Activated CD4-positive, alpha-beta T cell treated with anti-CD3 and anti-CD28 coated beads, Interleukin-2, amount 10 ng/mL, durations not matched to agents 7 days and 5 days (primary cell): Measurements from ENCODE around the gene FGF10. TPM values are rescaled to one million over a fixed set of nuclear protein-coding genes. Genes with fewer than 3 reads are reported as not detected.

Experiments used
- CTCF ChIA-PET: fragments of 350-600 bp; sonication (Branson Sonifier 250); formaldehyde crosslinking; loops from one replicate; lab custom pipeline; 2021; ENCODE audit warnings: antibody characterized with exemption; lab: Charles Lee
- POLR2A ChIA-PET: fragments of 350-600 bp; sonication (Branson Sonifier 250); formaldehyde crosslinking; loops from one replicate; lab custom pipeline; 2021; ENCODE audit warnings: antibody characterized with exemption; lab: Charles Lee
- DNase-seq: peaks from one replicate; pipeline ENCODE4 v3.0.0-alpha.2; 2020
- H3K27ac Mint-ChIP-seq: one replicate; pipeline ENCODE4 v1.8.0; 2021; ENCODE audit warnings: mild to moderate bottlenecking, moderate library complexity, mixed read lengths
- H3K27me3 Mint-ChIP-seq: one replicate; pipeline ENCODE4 v1.8.0; 2021; ENCODE audit warnings: mixed read lengths
- H3K36me3 Mint-ChIP-seq: one replicate; pipeline ENCODE4 v1.8.0; 2021; ENCODE audit warnings: low read depth, mixed read lengths
- H3K4me1 Mint-ChIP-seq: one replicate; pipeline ENCODE4 v1.8.0; 2021; ENCODE audit warnings: mixed read lengths
- H3K4me3 Mint-ChIP-seq: one replicate; pipeline ENCODE4 v1.8.0; 2021; ENCODE audit warnings: mild to moderate bottlenecking, moderate library complexity, mixed read lengths
- H3K9me3 Mint-ChIP-seq: one replicate; pipeline ENCODE4 v1.8.0; 2021; ENCODE audit warnings: mixed read lengths
- total RNA-seq, 2 experiments: library from RNA; stranded (reverse); gene quantifications; one replicate each; pipeline ENCODE4 v1.2.3, GENCODE V29; 2021

The FGF10 gene
- total RNA-seq, 2 experiments from 2014 or later, result not detected

GRCh38 chr5:44275329-44275728 lies 113.9 kb downstream of the FGF10 start:
- Mint-ChIP-seq H3K9me3 (no peaks in the 10 kb centered on the region), H3K27ac (no peak overlapping the region), H3K36me3 (no peaks in the 10 kb centered on the region), H3K4me3 (no peak overlapping the region), H3K27me3 (no peaks in the 10 kb centered on the region), H3K4me1 (no peaks in the 10 kb centered on the region)
- DNase-seq, result no peak
- CTCF ChIA-PET, result no interaction called here
- POLR2A ChIA-PET, result no interaction called here

GRCh38 chr5:44267909-44268308 lies 121.3 kb downstream of the FGF10 start:
- ChIA-PET POLR2A (no interaction called here), CTCF (no interaction called here)
- H3K27me3 Mint-ChIP-seq, result no peaks in the 10 kb centered on the region
- peaks cover 2% of the 10 kb centered on the region for H3K9me3 Mint-ChIP-seq
- no peak overlapping the region for H3K4me3 Mint-ChIP-seq
- no peaks in the 10 kb centered on the region for H3K36me3 Mint-ChIP-seq
- no peaks in the 10 kb centered on the region for H3K4me1 Mint-ChIP-seq
- H3K27ac Mint-ChIP-seq, result no peak overlapping the region
- DNase-seq, result no peak

- ChIA-PET CTCF (no interaction called here), POLR2A (no interaction called here)
- Mint-ChIP-seq H3K9me3 (peaks cover 2% of the 10 kb centered on the region), H3K4me3 (no peak overlapping the region), H3K27ac (no peak overlapping the region), H3K4me1 (no peaks in the 10 kb centered on the region), H3K27me3 (no peaks in the 10 kb centered on the region), H3K36me3 (no peaks in the 10 kb centered on the region)
- DNase-seq, result no peak
These were observed 122.2 kb downstream of the FGF10 start for GRCh38 chr5:44266882-44267576.

GRCh38 chr5:44265713-44266112 lies 123.5 kb downstream of the FGF10 start:
- CTCF ChIA-PET, result no interaction called here
- no peaks in the 10 kb centered on the region for H3K27me3 Mint-ChIP-seq
- POLR2A ChIA-PET, result no interaction called here
- H3K9me3 Mint-ChIP-seq, result peaks cover 2% of the 10 kb centered on the region
- no peaks in the 10 kb centered on the region for H3K36me3 Mint-ChIP-seq
- DNase-seq, result no peak
- H3K4me1 Mint-ChIP-seq, result no peaks in the 10 kb centered on the region
- H3K27ac Mint-ChIP-seq, result no peak overlapping the region
- H3K4me3 Mint-ChIP-seq, result no peak overlapping the region

- Mint-ChIP-seq H3K27me3 (no peaks in the 10 kb centered on the region), H3K9me3 (peaks cover 2% of the 10 kb centered on the region), H3K36me3 (no peaks in the 10 kb centered on the region), H3K4me3 (no peak overlapping the region), H3K27ac (no peak overlapping the region), H3K4me1 (no peaks in the 10 kb centered on the region)
- no peak for DNase-seq
- ChIA-PET CTCF (no interaction called here), POLR2A (no interaction called here)
These were observed 128.4 kb downstream of the FGF10 start for GRCh38 chr5:44260793-44261192.

- Mint-ChIP-seq H3K9me3 (no peaks in the 10 kb centered on the region), H3K4me3 (no peak overlapping the region), H3K27ac (no peak overlapping the region), H3K36me3 (no peaks in the 10 kb centered on the region), H3K4me1 (no peaks in the 10 kb centered on the region), H3K27me3 (no peaks in the 10 kb centered on the region)
- DNase-seq, result no peak
- ChIA-PET POLR2A (no interaction called here), CTCF (no interaction called here)
These were observed 131.4 kb downstream of the FGF10 start for GRCh38 chr5:44257653-44258365.

- no peaks in the 10 kb centered on the region for H3K36me3 Mint-ChIP-seq
- no peak for DNase-seq
- H3K27ac Mint-ChIP-seq, result no peak overlapping the region
- no peaks in the 10 kb centered on the region for H3K4me1 Mint-ChIP-seq
- H3K4me3 Mint-ChIP-seq, result no peak overlapping the region
- H3K9me3 Mint-ChIP-seq, result no peaks in the 10 kb centered on the region
- no peaks in the 10 kb centered on the region for H3K27me3 Mint-ChIP-seq
- POLR2A ChIA-PET, result no interaction called here
- CTCF ChIA-PET, result no interaction called here
These were observed 132.0 kb downstream of the FGF10 start for GRCh38 chr5:44257221-44257620.
